GM18517 (cell line): ENCODE results near the gene RHCG.

Source experiments
- ATAC-seq: cut with Tn5 transposase; IDR thresholded peaks from one replicate; pipeline ENCODE4 v1.9.1; 2021; ENCODE audit warnings: mild to moderate bottlenecking, moderate library complexity; ENCODE audit not compliant: unreplicated experiment

Gene RHCG

DNA sequence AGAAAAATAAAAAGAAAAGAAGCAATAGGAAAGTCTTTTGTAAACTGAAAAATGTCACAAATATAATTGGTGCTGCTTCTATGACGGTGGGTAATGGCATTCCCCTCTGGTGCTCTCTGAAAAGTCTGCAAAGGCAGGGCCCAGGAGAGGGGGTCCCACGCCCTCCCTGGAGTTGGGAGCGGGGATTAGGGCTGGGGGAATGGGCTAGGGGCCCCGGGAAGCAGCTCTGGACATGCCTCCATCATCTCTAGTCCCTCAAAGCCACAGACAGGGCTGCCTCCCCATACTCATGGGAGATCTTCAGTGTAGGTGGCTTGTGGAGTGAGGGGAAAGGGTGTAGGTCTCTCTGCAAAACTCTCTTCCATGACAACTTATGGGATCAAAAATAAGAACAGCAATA, 7.8 kb upstream of the RHCG start:
- ATAC-seq = no peak

DNA sequence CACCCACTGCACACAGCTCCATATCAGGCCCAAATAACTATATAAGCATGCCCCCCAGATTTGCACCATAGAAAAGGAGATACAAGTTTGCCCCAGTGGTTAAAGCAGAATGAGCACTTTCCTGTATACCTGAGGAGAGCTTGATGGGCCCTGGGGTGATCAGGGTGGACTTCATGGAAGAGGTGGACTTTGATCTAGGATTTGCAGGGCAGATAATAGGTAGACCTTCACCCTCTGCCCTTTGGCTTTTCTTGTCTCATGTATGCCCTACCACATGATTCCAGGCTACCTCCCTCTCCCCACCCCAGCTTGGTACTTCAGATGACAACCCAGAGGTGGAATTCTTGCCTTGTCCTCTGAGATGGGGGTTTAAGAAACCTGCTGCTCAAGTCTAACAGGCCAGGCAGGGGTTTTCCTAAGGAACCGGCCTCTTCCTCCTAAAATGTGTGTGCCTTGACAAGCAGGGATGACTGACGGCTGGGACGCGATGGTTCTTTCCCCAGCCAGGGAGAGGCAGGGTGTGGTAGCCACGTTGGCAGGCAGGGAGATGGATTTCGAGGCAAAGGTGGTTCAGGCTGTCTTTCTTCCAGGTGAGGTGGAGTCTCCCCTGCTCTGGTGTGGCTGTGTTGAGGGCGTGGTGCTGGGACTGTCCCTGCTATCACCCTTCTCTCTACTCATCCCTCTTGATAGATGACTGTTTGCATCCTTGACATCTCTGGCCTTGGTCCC, 6.6 kb upstream of the RHCG start:
- no peak for ATAC-seq

DNA sequence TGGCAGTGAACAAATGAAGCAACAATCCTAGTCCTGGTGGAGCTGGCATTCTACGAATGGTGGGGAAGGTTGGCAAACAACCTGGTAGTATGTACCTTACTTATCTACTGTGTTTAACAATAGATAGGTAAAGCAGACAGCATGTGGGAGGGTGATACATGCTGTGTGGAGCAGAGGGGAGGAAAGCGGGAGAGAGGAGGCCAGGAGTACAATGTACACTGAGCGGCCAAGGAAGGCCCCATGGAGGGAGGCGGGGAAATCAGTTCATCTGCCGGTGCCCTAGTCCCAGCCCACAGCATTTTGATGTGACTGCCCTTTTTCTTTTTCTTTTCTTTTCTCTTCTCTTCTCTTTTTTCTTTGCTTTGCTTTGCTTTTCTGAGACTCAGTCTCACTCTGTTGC, 5.3 kb upstream of the RHCG start:
- no peak for ATAC-seq

DNA sequence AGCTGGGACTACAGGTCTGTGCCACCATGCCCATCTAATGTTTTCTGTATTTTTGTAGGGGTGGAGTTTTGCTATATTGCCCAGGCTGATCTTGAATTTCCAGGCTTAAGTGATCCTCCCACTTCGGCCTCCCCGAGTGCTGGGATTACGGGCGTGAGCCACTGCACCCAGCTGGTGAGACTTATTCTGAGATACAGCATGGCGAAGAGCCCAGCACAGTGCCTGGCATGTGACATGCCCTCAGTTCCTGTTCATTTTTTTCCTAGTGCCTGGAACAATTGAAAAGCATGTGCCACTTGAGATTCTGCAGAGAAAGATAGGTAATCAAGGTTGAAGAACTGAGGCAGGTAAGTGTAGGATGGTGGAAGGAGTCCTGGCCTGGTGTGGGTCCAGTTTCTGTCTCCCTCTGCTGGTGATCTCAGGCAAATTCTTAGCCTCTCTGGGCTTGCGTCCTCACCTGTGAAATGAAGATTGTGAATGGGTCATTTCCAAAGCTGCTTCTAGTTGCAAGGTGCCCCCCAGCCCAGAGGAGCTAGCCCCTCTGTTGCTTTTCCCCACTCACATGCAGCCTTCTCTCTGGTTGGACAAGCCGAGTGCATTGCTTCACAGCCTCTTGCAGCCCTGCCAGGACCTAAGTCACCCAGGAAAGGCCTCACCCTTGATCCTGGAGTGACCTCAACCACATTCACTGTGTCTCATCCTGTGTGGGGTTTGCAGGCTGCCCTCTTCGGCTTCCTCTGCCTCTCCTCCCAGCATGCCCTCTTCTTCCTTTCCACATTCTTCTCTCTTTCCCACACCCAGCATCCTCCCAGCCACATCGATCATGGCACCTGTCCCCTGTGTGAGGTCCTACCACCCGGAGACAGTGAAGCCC, 4.3 kb upstream of the RHCG start:
- ATAC-seq = no peak

DNA sequence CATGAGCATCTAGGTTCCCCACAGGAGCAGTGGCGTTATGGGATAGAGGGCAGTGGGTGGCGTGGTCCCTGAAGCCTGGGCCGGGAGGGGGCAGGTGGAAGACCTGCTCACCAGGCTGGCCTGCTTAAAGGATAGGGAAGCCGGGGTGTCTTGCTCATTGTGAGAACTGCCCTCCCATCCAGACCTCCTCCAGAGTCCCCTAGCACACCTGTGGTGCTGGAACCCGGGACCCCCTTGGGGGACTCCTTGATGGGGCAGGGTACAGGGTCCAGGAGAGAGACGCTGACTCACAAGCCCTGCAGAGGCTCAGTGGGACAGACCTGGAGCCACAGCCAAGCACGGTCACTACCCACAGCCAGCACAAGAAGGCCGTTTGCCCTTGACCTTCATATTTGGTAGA, 2.8 kb upstream of the RHCG start:
- ATAC-seq = no peak

DNA sequence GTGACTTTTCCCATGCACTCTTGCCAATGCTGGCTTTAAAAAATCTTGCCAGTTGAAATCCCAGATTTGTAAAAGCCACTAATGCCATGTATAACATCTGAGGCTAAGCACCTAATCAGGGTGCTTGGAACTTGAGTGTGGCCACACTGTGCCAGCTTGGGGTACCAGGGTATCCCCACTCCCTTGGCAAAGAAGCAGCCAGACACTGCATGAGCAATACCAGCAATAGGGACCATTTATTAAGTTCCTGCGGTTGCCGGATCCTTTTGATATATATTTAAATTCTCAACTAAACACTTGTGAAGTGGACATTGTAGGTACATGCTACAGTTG, 2.2 kb upstream of the RHCG start:
- no peak for ATAC-seq

DNA sequence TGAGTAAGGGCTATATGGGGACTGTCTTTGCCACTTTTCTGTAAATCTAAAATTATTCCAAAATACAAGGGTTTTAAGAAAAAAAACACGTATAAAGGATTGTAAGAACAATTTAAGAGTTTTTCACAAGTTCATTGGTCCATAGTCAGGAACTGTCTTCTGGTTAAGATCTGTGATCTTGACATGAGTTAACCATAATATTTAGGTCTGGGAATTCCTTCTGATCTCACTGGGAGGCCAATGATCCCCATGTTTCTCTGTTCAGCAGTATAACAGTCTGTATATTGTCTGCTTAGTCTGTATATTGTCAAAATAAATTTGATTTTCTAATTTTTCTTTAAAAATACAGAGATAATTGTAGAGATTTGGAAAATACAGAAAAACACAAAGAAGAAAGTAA, 848 bp upstream of the RHCG start:
- no peak for ATAC-seq

DNA sequence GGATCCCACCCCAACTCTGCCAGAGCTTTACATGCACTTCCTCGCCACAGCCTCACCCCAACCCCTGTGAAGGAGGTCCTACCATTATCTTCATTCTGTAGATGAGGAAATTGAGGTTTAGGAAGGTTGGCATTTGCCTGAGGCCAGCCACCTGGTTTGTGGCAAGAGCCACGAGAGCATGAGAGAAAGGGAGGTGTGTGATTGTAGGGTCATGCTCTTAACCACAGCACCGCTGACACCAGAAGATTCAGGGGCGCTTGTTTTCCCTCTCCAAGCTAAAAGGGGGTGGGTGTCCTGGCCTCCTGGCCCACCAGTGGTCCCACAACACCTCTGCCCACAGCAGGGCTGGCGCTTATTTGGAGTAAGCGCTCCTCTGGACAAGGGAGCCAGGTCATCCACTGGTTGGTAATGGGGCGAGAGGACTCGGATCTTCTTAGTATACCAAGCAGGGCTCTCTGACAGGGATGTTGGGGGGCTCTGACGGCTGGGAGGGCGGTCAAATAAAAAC, 691 bp downstream of the RHCG start:
- ATAC-seq = no peak

DNA sequence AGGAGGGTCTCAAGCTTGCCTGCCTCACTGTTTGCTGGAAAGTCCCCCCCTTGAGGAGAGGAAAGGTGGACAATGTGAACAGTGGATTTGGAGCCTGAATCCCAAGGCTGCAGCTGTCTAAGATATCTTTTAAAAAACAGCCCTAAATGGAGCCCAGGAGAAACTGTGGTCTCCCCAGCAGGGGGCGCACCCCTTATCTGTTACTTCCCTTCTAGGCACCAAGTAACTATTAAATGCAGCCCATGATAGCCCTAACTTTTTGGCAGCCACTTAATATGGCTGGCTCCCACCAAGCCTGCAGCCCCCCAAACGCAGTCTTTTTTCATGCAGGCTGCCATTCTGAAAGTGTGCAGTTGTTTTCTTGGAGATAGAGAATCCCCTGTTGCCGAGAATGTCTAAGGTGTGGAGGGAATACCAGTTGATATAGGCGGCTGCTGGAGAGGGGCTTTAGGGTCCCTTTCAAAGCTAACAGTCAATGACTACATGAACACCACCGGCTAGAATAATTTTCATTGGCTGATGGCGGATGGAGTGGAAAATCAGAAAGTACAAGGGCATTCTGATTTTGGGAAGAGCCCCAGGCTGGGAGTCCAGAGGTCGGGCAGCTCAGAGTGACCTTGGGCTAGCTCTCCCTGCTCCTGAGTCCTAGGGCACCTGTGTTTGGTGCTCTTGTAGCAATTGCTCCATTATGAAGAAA, 1.3 kb downstream of the RHCG start:
- no peak for ATAC-seq

DNA sequence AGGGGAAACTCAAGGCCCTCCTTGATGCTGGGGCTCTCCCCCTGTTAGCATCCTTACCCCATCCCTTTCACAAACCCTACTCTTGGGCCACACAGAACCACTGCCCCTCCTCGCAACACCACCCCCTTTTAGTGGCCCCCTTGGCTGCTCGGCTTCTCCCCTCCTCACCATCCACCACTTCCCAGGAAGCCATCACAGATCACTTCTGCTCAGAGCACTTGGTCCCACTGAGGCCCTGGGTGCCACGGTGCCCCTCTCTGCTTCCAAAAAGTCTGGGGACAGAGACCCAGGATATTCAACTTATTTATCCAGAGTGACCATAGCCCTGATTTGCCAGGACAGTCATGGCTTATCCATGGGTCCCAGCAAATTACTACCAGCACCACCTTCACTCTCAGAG, 2.4 kb downstream of the RHCG start:
- no peak for ATAC-seq

DNA sequence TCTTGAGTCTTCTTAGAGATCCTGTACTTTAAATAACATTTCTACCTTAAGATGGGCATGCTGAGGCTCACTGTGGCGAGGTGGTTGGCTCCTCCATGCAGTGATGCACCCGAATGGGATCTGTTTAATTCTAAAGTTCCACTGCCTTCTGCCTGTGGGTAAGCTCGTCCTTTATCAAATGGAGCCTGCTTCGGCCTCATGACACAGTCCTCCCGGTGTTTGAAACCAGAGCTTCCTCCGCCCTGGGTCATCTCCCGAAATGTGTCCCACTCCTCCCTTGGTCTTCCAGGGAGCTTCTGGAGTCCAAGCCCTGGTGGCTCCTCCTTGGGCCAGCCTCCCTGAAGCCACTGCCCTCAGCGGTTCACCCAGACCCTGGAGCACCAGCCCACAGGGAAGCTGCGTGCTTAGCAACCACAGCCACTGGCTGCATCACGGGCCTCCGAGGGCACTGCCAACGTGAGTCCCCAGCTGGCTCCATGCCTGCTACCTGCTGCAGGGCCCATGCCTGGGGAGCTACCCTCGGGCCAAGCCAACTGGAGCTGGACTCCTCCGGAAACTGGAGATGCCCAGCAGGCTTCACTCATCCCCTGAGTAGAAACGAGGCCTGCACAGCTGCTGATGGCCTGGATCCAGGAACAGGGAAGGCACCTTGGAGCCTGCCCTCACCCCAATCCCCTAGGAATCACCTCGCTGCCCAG, 3.3 kb downstream of the RHCG start:
- no peak for ATAC-seq

DNA sequence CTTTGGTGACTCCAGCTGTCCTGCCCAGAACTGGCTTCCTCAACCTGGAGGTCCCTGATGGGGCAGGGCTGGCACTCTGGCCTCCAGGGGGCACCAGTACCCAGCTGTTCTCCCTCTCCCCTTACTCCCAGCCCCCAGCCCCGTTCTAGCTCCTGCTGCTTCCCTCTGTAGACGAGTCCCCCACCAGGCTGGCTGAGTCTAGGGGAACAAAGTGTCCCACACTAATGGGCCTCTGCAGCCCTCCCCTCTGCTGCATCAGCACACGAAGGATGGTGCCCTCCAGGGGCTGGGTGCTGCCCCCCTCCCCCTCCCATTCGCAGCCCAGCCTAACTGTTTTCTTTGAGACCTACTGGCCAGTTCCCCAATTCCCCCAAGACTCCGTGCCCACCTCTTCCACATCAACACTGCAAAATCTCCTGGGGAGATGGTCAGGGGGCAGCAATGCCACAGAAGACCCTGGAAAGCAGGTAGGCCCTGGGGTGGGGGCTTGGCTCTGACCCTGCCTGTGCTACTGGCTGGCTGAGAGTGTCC, 4.2 kb downstream of the RHCG start:
- no peak for ATAC-seq

DNA sequence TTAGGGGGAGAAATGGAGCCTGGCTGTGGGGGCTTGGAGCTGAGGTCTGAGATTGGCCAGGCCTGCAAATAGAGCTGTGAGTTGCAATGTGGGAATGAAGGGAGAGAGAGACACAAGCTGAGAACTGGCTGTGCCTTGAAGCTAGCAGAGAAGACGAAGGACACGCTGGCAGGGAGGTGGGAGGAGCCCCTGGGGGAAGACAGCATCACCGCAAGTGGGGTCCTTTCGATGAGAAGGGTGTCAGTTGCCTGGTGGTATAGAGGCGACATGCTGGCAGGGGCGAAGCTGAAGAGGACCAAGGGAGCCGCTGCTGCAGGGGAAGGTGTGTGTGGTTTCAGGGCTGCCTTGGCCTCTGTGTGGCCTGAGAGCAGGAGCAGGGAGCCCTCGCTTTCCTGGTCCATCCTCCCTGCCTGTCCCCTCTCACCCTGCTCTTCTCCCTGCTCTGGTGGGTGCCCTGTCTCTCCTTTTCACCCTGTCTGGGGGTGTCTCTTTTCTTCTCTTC, 5.5 kb downstream of the RHCG start:
- ATAC-seq = no peak

DNA sequence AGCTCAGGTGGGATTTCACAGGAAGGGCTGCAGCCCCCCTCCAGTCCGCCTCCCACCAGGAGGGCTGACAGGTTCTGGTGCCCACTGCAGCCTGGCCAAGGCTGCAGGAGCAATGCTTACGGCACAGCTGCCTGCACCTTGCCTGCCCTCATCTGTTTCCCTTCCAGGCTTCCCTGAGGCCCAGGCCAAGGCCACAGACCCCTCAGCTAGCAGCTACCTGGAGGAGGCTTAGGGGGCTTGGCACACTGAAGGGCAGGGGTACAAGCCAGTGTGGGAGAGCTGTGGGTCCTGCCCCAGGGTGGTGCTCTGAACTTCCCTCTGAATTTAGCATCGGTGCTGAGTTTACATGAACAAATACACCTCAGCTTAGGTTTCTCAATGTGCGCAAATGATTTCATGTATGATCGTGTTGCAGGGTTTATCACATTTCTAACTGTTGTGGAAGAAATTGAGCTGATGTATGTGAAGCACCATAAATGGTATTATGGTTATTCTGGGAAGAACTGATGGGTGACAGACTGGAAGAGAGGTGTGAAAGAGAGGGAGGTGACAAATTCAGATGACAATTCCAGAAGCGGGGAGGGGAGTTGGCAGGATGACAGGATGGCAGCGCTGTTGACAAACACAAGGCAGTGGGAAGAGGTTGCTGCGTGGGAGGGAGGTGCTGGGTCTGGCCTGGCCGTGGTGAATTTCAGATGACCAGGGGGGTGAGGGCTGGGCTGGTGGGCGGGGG, 6.1 kb downstream of the RHCG start:
- ATAC-seq = no peak

DNA sequence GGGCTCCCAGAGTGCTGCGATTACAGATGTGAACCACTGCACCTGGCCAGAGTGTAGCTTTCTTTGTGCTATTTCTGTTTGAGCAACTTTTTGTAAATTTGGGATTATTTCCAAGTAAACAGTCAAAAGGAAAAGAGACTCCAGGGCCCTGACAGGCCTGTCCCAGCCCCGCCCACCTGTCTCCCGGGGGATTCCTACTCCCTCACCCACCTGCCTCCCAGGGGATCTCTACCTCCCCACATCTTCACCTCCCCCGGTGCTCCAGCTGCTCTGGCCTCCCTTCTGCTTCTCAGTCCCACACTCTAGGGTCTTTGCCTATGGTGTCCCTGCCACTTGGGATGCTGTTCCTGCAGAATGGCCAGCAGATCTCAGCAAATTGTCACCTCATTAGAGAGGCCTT, 7.0 kb downstream of the RHCG start:
- ATAC-seq = no peak

DNA sequence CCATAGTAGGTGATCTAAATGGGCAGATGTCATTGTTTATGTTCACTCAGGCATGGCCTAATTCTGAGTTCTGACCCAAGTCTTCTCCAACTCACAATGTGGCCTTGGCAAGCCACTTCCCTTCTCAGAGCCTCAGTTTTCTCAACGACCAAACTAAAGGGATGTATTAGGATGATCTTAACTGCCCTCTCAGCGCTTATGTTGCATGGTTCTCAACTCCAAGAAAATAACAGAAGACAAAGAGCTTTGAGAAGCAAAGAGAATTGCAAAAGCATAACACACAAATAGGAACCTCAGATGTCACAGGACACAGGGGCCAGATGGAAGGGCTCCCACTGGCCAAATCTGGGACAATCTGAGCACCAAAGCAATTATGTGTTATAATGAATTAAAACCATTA, 8.6 kb downstream of the RHCG start:
- ATAC-seq = no peak

DNA sequence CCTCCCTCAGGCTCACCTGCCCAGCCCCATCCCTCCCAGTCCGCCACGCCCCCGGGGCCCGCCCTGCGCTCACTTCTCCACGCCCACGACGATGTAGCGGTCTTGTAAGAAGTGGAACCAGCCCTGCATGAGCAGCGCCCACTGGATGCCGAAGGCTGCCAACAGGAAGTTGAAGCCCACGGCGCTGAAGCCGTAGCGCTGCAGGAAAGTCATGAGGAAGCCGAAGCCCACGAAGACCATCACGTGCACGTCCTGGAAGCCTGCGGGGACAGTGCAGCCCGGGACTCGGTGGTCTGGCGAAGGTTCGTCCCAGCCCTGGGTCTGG, 9.7 kb downstream of the RHCG start:
- no peak for ATAC-seq

DNA sequence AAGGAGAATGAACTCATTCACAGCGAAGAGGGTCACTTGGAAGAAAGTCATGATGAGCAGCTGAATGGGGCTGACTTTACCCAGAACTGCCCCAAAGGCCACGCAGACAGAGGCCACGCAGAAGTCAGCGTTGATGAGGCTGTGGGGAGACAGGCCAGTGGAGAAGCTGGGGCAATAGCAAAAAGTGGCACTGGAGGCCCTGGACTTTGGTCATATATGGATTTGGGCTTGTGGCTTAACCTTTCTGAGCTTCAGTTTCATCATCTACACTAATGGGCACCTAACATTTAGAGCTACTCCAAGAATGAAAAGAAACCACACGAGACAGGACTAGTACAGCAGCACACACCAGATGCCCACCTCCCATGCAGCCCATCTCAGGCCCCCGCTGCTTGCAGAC, 13.3 kb downstream of the RHCG start:
- no peak for ATAC-seq

DNA sequence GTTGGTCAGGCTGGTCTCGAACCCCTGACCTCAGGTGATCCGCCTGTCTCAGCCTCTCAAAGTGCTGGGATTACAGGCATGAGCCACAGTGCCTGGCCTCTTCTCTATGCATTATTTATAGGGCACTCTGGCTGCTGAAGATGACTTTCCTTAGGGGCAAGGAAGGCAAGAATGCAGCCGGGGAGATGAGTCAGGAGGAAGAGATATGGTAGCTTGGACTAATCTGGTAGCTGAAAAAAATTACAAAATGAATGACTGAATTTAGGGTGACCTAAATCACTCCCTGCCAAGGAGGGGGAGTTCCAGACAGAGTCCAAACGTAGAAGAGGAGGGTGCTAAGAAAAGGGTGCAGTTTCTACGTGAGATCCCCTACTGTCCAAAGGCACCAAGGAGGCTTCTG, 14.2 kb downstream of the RHCG start:
- ATAC-seq = no peak

DNA sequence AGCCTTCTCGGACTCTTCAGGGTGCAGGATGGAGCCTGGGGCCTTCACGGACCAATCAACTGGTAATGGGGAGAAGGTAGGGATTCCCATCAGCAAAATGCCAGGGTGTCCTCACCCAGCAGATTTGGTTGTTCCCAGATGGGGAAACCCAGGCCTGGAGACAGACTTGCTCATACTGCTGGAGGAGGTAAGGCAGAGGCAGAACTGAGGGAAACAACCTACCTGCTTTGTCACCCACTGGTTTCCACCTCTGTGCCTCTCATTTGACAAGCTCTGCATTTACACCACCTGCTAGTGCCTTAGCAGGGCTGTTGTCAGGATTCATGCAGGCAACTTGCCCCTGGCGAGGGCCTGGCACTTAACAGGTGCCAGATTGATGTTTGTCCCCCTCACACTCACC, 15.9 kb downstream of the RHCG start:
- ATAC-seq = no peak
